HEK293 (cell line): ENCODE data around the gene LAMA4.

Source experiments
- CTCF ChIA-PET: fragments of 350-600 bp; formaldehyde crosslinking; extraction: SDS; loops from one replicate; lab custom pipeline; 2021; ENCODE audit warnings: antibody characterized with exemption; lab: Yijun Ruan, JAX
- POLR2A ChIA-PET: fragments of 300-600 bp; formaldehyde crosslinking; extraction: SDS; loops from one replicate; lab custom pipeline; 2020; ENCODE audit warnings: antibody characterized with exemption, inconsistent platforms; lab: Yijun Ruan, JAX
- H3K27ac ChIP-seq: fragments of 200-500 bp; sonication (Bioruptor generic); 2 replicates; pipeline ENCODE4 v1.5.1; 2014; ENCODE audit warnings: low read depth, low read length, control low read depth, inconsistent platforms; ENCODE audit errors: extremely low read depth
- H3K36me3 ChIP-seq, 2 experiments: fragments of 200-500 bp in 1 of 2; sonication (Bioruptor generic) in 1 of 2; 1 replicate in 1 of 2; 2 replicates in 1 of 2; pipeline ENCODE4 v1.5.1; 2014 to 2017; ENCODE audit warnings: inconsistent platforms in 2 of 2, low read length in 2 of 2; ENCODE audit not compliant: control insufficient read depth in 2 of 2, insufficient read depth in 1 of 2
- H3K4me1 ChIP-seq: fragments of 200-500 bp; sonication (Bioruptor generic); 2 replicates; pipeline ENCODE4 v1.5.1; 2014; ENCODE audit warnings: mild to moderate bottlenecking, low read length, inconsistent platforms; ENCODE audit not compliant: control insufficient read depth, insufficient read depth
- H3K4me3 ChIP-seq: 2 replicates; pipeline ENCODE4 v1.5.1; 2011; ENCODE audit warnings: low read depth, mild to moderate bottlenecking, control low read depth, low read length, moderate library complexity
- H3K9me3 ChIP-seq: fragments of 200-500 bp; sonication (Bioruptor generic); 2 replicates; pipeline ENCODE4 v1.5.1; 2014; ENCODE audit warnings: low read depth, low read length, inconsistent platforms; ENCODE audit not compliant: control insufficient read depth, insufficient read depth
- GLIS2 ChIP-seq: fragments of 450-650 bp; formaldehyde crosslinking; IDR thresholded peaks from 2 replicates; pipeline ENCODE4 v1.5.1; 2016; ENCODE audit warnings: missing biosample characterization, missing genetic modification characterization
- HOXD13 ChIP-seq: sonication (generic); formaldehyde crosslinking; IDR thresholded peaks from 2 replicates; pipeline ENCODE4 v1.8.0; 2022; ENCODE audit warnings: missing genetic modification reagents, borderline replicate concordance
- IKZF3 ChIP-seq: fragments of 450-650 bp; IDR thresholded peaks from 2 replicates; pipeline ENCODE4 v1.5.0; 2018; ENCODE audit warnings: missing biosample characterization, mild to moderate bottlenecking, missing genetic modification characterization, moderate library complexity
- KLF16 ChIP-seq: fragments of 450-650 bp; formaldehyde crosslinking; IDR thresholded peaks from 2 replicates; pipeline ENCODE4 v1.5.1; 2017; ENCODE audit warnings: missing biosample characterization, missing genetic modification characterization
- TCF7L2 ChIP-seq: IDR thresholded peaks from 2 replicates; pipeline ENCODE4 v1.6.1; 2011; ENCODE audit warnings: low read depth, mild to moderate bottlenecking, inconsistent platforms, low read length, moderate library complexity, borderline replicate concordance
- TSHZ1 ChIP-seq: fragments of 450-650 bp; formaldehyde crosslinking; IDR thresholded peaks from 2 replicates; pipeline ENCODE4 v1.5.1; 2016; ENCODE audit warnings: missing biosample characterization, missing genetic modification characterization, borderline replicate concordance
- ZFP41 ChIP-seq: fragments of 450-650 bp; formaldehyde crosslinking; IDR thresholded peaks from 2 replicates; pipeline ENCODE4 v1.5.1; 2016; ENCODE audit warnings: missing biosample characterization, missing genetic modification characterization, borderline replicate concordance
- ZNF132 ChIP-seq: fragments of 450-650 bp; formaldehyde crosslinking; IDR thresholded peaks from 2 replicates; pipeline ENCODE4 v1.5.1; 2017; ENCODE audit warnings: missing biosample characterization, missing genetic modification characterization, borderline replicate concordance
- ZNF133 ChIP-seq: fragments of 450-650 bp; formaldehyde crosslinking; IDR thresholded peaks from 2 replicates; pipeline ENCODE4 v1.5.1; 2016; ENCODE audit warnings: missing biosample characterization, missing genetic modification characterization
- ZNF140 ChIP-seq: fragments of 450-650 bp; formaldehyde crosslinking; IDR thresholded peaks from 2 replicates; pipeline ENCODE4 v1.5.1; 2016; ENCODE audit warnings: missing biosample characterization, missing genetic modification characterization
- ZNF157 ChIP-seq: fragments of 450-650 bp; formaldehyde crosslinking; IDR thresholded peaks from 2 replicates; pipeline ENCODE4 v1.5.1; 2016; ENCODE audit warnings: missing biosample characterization, missing genetic modification characterization
- ZNF19 ChIP-seq: fragments of 450-650 bp; formaldehyde crosslinking; IDR thresholded peaks from 2 replicates; pipeline ENCODE4; 2016; ENCODE audit warnings: missing biosample characterization, missing genetic modification characterization, low read depth
- ZNF223 ChIP-seq: fragments of 450-650 bp; formaldehyde crosslinking; IDR thresholded peaks from 2 replicates; pipeline ENCODE4 v1.5.1; 2016; ENCODE audit warnings: missing biosample characterization, missing genetic modification characterization
- ZNF513 ChIP-seq: fragments of 450-650 bp; IDR thresholded peaks from 2 replicates; pipeline ENCODE4 v1.5.1; 2018; ENCODE audit warnings: missing biosample characterization, missing genetic modification characterization
- ZNF521 ChIP-seq: fragments of 450-650 bp; formaldehyde crosslinking; IDR thresholded peaks from 2 replicates; pipeline ENCODE4 v1.5.1; 2017; ENCODE audit warnings: missing biosample characterization, mild to moderate bottlenecking, missing genetic modification characterization
- ZNF529 ChIP-seq: fragments of 450-650 bp; formaldehyde crosslinking; IDR thresholded peaks from 2 replicates; pipeline ENCODE4 v1.5.1; 2017; ENCODE audit warnings: missing genetic modification characterization, missing biosample characterization; ENCODE audit not compliant: insufficient replicate concordance
- ZNF629 ChIP-seq: fragments of 450-650 bp; formaldehyde crosslinking; IDR thresholded peaks from 2 replicates; pipeline ENCODE4 v1.5.1; 2017; ENCODE audit warnings: missing biosample characterization, missing genetic modification characterization
- ZNF707 ChIP-seq: fragments of 450-650 bp; formaldehyde crosslinking; IDR thresholded peaks from 2 replicates; pipeline ENCODE4 v1.5.1; 2016; ENCODE audit warnings: missing biosample characterization, missing genetic modification characterization
- ZNF792 ChIP-seq: fragments of 450-650 bp; formaldehyde crosslinking; IDR thresholded peaks from 2 replicates; pipeline ENCODE4 v1.5.1; 2016; ENCODE audit warnings: missing biosample characterization, missing genetic modification characterization
- ZNF837 ChIP-seq: fragments of 450-650 bp; formaldehyde crosslinking; IDR thresholded peaks from 2 replicates; pipeline ENCODE4 v1.5.1; 2016; ENCODE audit warnings: missing biosample characterization, missing genetic modification characterization
- ZNF843 ChIP-seq: fragments of 450-650 bp; formaldehyde crosslinking; IDR thresholded peaks from 2 replicates; pipeline ENCODE4 v1.5.1; 2016; ENCODE audit warnings: missing biosample characterization, missing genetic modification characterization
- ZSCAN16 ChIP-seq: fragments of 450-650 bp; formaldehyde crosslinking; IDR thresholded peaks from 2 replicates; pipeline ENCODE4 v1.5.1; 2016; ENCODE audit warnings: missing biosample characterization, missing genetic modification characterization
- ZSCAN23 ChIP-seq: fragments of 450-650 bp; formaldehyde crosslinking; IDR thresholded peaks from 2 replicates; pipeline ENCODE4 v1.5.1; 2016; ENCODE audit warnings: missing biosample characterization, missing genetic modification characterization
- TF ChIP-seq, protein P1 (sequence below): fragments of 450-650 bp; formaldehyde crosslinking; conservative IDR thresholded peaks from 2 replicates; pipeline ENCODE4 v1.5.1; 2016; ENCODE audit warnings: low read depth, missing biosample characterization, missing genetic modification characterization
- TF ChIP-seq, protein P2 (sequence below): fragments of 450-650 bp; formaldehyde crosslinking; IDR thresholded peaks from 2 replicates; pipeline ENCODE4 v1.5.1; 2016; ENCODE audit warnings: missing biosample characterization, missing genetic modification characterization

Gene LAMA4

GRCh38 chr6:112114577-112115223 lies 139.7 kb downstream of the LAMA4 start (continued):
- no peak for TF ChIP-seq IKZF3 (tag by site-specific recombination)
- no peak for TF ChIP-seq TCF7L2
- no peak for TF ChIP-seq ZNF707 (tag by site-specific recombination)
- no peak for TF ChIP-seq ZFP41 (tag by site-specific recombination)
- TF ChIP-seq ZNF140 (tag by site-specific recombination): no peak
- TF ChIP-seq ZNF132: no peak
- TF ChIP-seq ZNF223 (tag by site-specific recombination): no peak
- no peak for TF ChIP-seq ZSCAN16 (tag by site-specific recombination)
- TF ChIP-seq ZNF792: no peak

GRCh38 chr6:112113918-112114317 lies 140.4 kb downstream of the LAMA4 start:
- TF ChIP-seq ZNF837 (no peak), ZSCAN23 (tag by site-specific recombination) (no peak), ZNF513 (no peak), KLF16 (no peak), HOXD13 (CRISPR knock-in tag) (no peak), GLIS2 (no peak), ZNF843 (no peak), ZNF133 (tag by site-specific recombination) (no peak), ZNF157 (tag by site-specific recombination) (no peak), ZNF529 (tag by site-specific recombination) (no peak), ZNF19 (tag by site-specific recombination) (no peak), ZNF521 (tag by site-specific recombination) (no peak), ZNF140 (tag by site-specific recombination) (no peak), TSHZ1 (tag by site-specific recombination) (no peak), ZNF629 (tag by site-specific recombination) (no peak)
- TF ChIP-seq, protein P1, sequence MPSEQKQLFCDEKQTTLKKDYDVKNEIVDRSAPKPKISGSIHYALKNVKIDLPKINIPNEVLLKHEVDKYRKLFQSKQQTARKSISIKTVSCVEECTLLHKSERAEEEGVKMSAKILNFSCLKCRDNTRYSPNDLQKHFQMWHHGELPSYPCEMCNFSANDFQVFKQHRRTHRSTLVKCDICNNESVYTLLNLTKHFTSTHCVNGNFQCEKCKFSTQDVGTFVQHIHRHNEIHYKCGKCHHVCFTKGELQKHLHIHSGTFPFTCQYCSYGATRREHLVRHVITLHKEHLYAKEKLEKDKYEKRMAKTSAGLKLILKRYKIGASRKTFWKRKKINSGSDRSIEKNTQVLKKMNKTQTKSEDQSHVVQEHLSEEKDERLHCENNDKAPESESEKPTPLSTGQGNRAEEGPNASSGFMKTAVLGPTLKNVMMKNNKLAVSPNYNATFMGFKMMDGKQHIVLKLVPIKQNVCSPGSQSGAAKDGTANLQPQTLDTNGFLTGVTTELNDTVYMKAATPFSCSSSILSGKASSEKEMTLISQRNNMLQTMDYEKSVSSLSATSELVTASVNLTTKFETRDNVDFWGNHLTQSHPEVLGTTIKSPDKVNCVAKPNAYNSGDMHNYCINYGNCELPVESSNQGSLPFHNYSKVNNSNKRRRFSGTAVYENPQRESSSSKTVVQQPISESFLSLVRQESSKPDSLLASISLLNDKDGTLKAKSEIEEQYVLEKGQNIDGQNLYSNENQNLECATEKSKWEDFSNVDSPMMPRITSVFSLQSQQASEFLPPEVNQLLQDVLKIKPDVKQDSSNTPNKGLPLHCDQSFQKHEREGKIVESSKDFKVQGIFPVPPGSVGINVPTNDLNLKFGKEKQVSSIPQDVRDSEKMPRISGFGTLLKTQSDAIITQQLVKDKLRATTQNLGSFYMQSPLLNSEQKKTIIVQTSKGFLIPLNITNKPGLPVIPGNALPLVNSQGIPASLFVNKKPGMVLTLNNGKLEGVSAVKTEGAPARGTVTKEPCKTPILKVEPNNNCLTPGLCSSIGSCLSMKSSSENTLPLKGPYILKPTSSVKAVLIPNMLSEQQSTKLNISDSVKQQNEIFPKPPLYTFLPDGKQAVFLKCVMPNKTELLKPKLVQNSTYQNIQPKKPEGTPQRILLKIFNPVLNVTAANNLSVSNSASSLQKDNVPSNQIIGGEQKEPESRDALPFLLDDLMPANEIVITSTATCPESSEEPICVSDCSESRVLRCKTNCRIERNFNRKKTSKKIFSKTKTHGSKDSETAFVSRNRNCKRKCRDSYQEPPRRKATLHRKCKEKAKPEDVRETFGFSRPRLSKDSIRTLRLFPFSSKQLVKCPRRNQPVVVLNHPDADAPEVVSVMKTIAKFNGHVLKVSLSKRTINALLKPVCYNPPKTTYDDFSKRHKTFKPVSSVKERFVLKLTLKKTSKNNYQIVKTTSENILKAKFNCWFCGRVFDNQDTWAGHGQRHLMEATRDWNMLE (tag by site-specific recombination): no peak
- TF ChIP-seq, protein P2, sequence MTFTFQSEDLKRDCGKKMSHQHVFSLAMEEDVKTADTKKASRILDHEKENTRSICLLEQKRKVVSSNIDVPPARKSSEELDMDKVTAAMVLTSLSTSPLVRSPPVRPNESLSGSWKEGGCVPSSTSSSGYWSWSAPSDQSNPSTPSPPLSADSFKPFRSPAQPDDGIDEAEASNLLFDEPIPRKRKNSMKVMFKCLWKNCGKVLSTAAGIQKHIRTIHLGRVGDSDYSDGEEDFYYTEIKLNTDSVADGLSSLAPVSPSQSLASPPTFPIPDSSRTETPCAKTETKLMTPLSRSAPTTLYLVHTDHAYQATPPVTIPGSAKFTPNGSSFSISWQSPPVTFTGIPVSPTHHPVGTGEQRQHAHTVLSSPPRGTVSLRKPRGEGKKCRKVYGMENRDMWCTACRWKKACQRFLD (tag by site-specific recombination): no peak
- no peaks in the 10 kb centered on the region for H3K9me3 ChIP-seq
- H3K27ac ChIP-seq: no peak overlapping the region
- ChIA-PET CTCF (interaction anchor here (0.9 kb wide), 1 partner anchor 66 kb away, joined by 3 read pairs; no protein-coding TSS in a partner anchor), POLR2A (no interaction called here)
- H3K4me1 ChIP-seq: no peaks in the 10 kb centered on the region
- H3K36me3 ChIP-seq: peaks cover 0 to 2% of the 10 kb centered on the region in 2 experiments; a peak in 2 of 3 replicates
- H3K4me3 ChIP-seq: no peak overlapping the region
